ENCODE results near the gene MVK.

MVK gene

DNA sequence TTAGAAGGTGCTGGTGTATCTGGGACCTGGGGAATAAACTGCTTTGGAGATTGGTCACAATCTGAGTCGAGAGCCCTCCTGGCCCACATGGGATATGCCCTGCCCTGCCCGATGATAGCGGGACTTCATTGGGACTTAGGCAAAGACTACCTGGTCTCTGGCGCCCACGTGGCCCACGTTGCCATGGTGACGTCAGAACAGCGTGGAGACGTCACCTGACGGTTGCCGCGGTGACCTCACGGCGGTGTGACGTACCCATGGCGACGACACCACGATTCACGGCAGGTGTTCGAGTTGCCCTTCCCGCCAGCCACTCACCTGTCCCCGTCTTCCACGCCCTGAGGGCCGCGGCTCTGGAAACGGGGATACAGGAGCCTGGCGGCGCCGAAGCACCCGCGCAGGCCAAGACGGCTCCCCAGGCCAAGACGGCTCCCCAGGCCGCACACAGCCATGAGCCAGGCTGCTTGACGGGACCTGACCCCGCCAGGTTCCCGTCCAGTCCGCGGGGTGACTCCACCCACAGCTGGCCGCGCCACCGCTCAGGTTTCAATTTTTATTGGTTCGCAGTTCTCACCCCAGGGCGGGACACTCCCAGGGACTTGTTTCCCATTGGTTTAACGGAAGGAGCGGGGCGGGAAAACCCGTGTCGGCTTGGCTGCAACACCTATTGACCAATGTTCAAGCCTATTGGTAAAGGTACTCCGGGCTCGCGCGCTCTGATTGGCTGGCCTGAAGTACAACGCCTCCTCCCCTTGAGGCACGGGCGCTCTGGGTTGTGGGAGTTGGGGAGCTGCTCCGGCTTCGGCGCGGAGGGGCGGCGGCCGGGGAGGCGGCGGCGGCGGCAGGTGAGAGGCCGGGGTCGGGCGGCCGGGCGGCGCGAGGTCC is at the start of gene MVK, which contains the start of gene MMAB:
Gene MVK, plus strand, starts transcription at position 766 of the 885 bp plus-strand sequence. CDS start 1,029 bp downstream, outside the sequence.
Gene MMAB, minus strand, starts transcription at position 476 of the 885 bp plus-strand sequence. Its CDS starts 24 bp downstream, at position 452.
- peak; percentile 99 for DNase-seq (ENCODE audit: low spot score)

GRCh38 chr12:109524466-109525278 is 48.9 kb upstream of the MVK start:
- no peak for DNase-seq (ENCODE audit: low spot score)

DNA sequence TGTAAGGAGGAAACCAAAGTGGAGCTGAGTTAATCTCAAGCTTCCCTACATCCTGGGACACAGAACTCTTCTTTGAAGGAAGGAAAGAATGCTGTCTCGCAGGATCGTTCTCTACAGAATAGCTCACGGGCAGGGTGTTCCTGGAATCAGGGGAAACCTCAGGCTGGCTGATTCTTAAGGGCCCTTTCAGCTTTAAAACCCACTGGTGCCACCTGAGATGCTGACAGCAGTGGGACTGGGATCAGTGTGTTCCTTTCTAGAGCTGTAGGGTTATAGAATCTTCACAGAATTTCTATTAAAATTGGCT is 48.4 kb upstream of the MVK start:
- no peak for DNase-seq (ENCODE audit: low spot score)

- DNase-seq (ENCODE audit: low spot score) = no peak
Observed at GRCh38 chr12:109527489-109528123, 46.0 kb upstream of the MVK start.

DNA sequence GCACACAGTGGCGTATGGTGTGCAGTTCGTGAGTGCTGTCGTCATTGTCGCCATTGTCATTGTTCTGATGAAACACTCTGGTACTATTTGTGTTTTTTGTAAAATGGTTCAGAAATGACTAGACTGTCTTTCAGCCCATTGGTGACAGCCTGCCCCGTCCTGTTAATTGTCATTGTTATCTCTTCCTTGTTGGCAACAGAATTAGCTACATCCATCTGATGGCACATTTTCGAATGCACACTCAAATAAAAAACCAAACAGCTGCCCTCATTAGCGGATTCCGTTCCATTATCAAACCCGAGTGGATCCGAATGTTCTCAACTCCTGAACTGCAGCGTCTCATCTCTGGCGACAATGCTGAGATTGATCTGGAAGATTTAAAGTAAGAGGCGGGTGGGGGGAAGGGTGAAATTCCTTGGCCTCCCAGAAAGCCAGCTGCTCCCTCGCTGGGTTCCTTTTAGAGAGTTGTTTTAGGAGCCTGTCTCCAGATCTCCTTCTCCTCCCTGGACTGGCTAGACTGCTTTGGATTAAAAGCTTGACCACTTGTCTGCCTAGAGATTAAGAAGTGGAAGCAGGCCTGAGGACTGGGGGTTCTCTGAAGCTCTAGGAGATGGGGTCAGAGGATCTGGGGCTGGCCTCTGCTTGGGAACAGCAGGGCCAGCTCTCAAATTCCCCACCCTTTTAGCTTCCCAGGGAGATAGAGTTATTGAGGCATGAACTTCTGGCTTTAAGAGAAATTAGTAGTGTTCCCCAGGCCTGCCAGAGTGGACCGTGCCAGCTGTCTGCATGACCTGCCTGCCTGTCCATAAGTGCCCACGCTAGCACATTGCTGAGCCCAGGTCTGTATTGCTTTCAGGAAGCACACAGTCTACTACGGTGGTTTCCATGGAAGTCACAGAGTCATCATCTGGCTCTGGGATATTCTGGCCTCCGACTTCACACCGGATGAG is 43.6 kb upstream of the MVK start:
- DNase-seq (ENCODE audit: low spot score) = peak; percentile 60

GRCh38 chr12:109531411-109531810 is 42.2 kb upstream of the MVK start:
- no peak for DNase-seq (ENCODE audit: low spot score)

DNA sequence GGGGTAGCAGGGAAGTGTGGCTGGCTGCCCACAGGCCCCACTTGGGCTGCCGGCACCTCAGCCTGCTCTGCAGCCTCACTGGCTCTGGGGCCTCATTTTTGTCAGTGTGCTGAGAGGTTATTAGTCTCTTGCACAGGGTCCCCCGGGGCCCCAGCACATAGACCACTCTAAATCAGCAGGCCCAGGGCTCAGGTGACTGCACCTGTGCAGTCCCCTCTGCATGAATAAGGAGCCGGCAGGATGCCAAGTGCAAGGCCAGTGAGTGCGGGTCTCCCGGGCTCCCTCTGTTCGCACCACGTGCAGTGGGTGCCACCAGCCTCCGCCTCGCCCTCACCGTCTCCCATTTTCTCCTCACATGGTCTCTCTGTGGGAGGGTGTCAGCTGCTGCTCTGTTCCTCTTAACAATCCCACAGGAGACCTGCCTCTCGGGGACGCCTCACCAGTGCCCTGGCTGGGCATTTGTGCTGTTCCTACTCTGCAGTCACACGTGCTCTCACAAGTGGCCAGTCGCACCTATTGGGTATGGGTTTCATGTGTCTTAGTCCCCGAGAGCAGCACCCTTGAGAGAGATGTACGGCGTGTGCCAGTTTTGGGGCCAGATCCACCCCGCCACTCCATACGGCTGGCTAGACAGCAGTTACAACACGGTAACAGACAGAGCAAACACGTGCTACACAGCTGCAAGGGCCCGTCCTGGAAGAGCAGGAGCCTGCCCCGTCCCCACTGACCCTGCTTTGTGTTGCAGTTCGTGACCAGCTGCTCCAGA is 40.7 kb upstream of the MVK start:
- DNase-seq (ENCODE audit: low spot score) = no peak

DNA sequence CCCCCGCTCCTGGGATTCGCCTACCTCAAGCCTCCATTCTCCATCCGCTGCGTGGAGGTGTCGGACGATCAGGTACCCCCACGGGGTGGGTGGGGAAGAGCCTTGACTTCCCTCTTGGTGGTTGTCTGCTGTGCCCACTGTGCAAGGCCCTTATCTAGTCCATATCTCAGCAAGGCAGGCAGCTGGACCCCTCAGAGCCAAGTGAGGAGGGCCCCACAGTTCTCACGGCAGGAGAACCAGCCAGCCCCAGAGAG is 40.2 kb upstream of the MVK start:
- no peak for DNase-seq (ENCODE audit: low spot score)

- DNase-seq (ENCODE audit: low spot score) = no peak
Observed at GRCh38 chr12:109534456-109534855, 39.1 kb upstream of the MVK start.

- no peak for DNase-seq (ENCODE audit: low spot score)
Observed at GRCh38 chr12:109535231-109535862, 38.2 kb upstream of the MVK start.

DNA sequence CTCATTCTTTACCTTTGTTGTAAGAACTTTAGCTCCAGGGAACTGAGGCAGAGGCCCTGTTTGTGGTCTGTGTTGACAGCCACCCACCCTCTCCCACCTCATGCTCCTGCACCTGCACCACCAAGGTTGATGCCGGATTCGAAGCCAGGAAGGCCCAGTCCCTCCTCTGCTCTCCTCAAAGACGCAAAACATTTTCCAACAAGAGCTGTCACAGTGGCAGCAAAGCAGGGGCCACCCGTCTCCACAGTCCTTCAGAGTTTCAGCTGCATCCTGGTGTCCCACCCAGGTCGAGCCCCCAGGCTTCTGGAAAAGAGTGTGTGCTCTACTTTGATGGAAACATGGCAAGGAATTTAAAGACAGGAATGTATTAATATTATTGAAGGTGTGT is 37.7 kb upstream of the MVK start:
- DNase-seq (ENCODE audit: low spot score) = no peak

DNA sequence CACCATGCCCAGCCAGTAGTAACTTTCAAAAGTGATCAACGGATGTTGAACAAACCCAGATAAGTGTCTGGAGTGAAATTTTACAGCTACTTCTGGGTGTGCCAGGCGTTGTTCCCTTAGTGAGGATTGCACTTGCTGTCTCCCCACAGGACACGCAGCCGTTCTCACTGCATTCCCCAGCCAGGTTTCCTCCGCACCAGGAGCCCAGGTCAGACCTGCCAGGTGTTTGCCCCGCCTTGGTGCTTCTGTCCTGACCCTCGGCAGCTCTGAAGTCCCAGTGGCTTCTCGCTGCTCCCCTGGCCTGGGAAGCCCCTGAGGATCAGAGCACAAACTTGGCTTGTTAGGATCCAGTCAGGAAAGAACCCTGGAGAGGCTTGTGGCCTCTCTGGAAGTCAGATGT is 36.5 kb upstream of the MVK start:
- no peak for DNase-seq (ENCODE audit: low spot score)

GRCh38 chr12:109538191-109538863 is 35.3 kb upstream of the MVK start:
- DNase-seq (ENCODE audit: low spot score) = no peak

GRCh38 chr12:109539508-109539907 is 34.1 kb upstream of the MVK start:
- DNase-seq (ENCODE audit: low spot score) = no peak

GRCh38 chr12:109540526-109541412 is 32.8 kb upstream of the MVK start:
- peak; percentile 69 for DNase-seq (ENCODE audit: low spot score)

GRCh38 chr12:109541413-109541726 is 32.2 kb upstream of the MVK start:
- DNase-seq (ENCODE audit: low spot score) = no peak

- no peak for DNase-seq (ENCODE audit: low spot score)
Observed at GRCh38 chr12:109542014-109542413, 31.6 kb upstream of the MVK start.

GRCh38 chr12:109542876-109543275 is 30.7 kb upstream of the MVK start:
- DNase-seq (ENCODE audit: low spot score) = no peak

GRCh38 chr12:109544955-109545531 is 28.6 kb upstream of the MVK start:
- no peak for DNase-seq (ENCODE audit: low spot score)

Data from Ammon's horn (tissue), 1 donor.